AG08396 (cell line): Measurements from ENCODE around the gene SBNO2.

Experiments used
- DNase-seq: peaks from one replicate; pipeline ENCODE4 v3.0.0; 2012; ENCODE audit warnings: low spot score, mixed read lengths

Gene SBNO2

GRCh38 chr19:1088416-1089010 is 85.6 kb downstream of the SBNO2 start:
- DNase-seq = no peak

- DNase-seq = no peak
These were observed 86.2 kb downstream of the SBNO2 start for GRCh38 chr19:1087813-1088415.

- DNase-seq = no peak
These were observed 87.5 kb downstream of the SBNO2 start for GRCh38 chr19:1086613-1087012.

- no peak for DNase-seq
These were observed 88.2 kb downstream of the SBNO2 start for GRCh38 chr19:1085676-1086442.

GRCh38 chr19:1085053-1085658 is 88.9 kb downstream of the SBNO2 start:
- DNase-seq = no peak

- no peak for DNase-seq
These were observed 89.8 kb downstream of the SBNO2 start for GRCh38 chr19:1084024-1084868.

- DNase-seq = no peak
These were observed 90.9 kb downstream of the SBNO2 start for GRCh38 chr19:1082928-1083816.

GRCh38 chr19:1082165-1082927 is 91.7 kb downstream of the SBNO2 start:
- peak; percentile 76 for DNase-seq

GRCh38 chr19:1081301-1082164 is 92.5 kb downstream of the SBNO2 start:
- no peak for DNase-seq

GRCh38 chr19:1080360-1081161 is 93.5 kb downstream of the SBNO2 start:
- no peak for DNase-seq

- DNase-seq = no peak
These were observed 94.4 kb downstream of the SBNO2 start for GRCh38 chr19:1079566-1080111.

GRCh38 chr19:1076951-1077350 is 97.1 kb downstream of the SBNO2 start:
- no peak for DNase-seq

GRCh38 chr19:1076046-1076386 is 98.1 kb downstream of the SBNO2 start:
- DNase-seq = no peak

- DNase-seq = peak; percentile 82
These were observed 99.4 kb downstream of the SBNO2 start for GRCh38 chr19:1074544-1075283.

- no peak for DNase-seq
These were observed 100.0 kb downstream of the SBNO2 start for GRCh38 chr19:1073956-1074517.

- DNase-seq = no peak
These were observed 100.8 kb downstream of the SBNO2 start for GRCh38 chr19:1073063-1073955.
